Right lobe of liver (tissue), 6 donors: Measurements from ENCODE around the gene DLG2. TPM values are rescaled to one million over a fixed set of nuclear protein-coding genes. Genes with fewer than 3 reads are reported as not detected.

Experiments
- ATAC-seq, 4 donors: fragments of 200-7000 bp; cut with Tn5 transposase; one replicate each; pipeline ENCODE4 v1.9.1; 2020; ENCODE audit warnings: mild to moderate bottlenecking in 4 of 4, moderate library complexity in 4 of 4
- DNase-seq, 3 donors: peaks; one replicate each; pipeline ENCODE4 v3.0.0-alpha.2; 2020
- H3K27ac ChIP-seq, 3 donors: fragments of 200-600 bp; one replicate each; pipeline ENCODE4 v1.8.0; 2022
- H3K27me3 ChIP-seq, 2 donors: fragments of 200-600 bp; one replicate each; pipeline ENCODE4 v1.8.0; 2022
- H3K36me3 ChIP-seq, 4 donors: fragments of 200-600 bp; sonication (generic) in 1 of 4; one replicate each; pipeline versions ENCODE4 v1.5.1 to v1.8.0; 2017 to 2022; ENCODE audit warnings: control low read depth in 1 of 4
- H3K4me1 ChIP-seq, 4 donors: fragments of 200-600 bp; sonication (generic) in 1 of 4; one replicate each; pipeline versions ENCODE4 v1.5.1 to v1.8.0; 2017 to 2022; ENCODE audit warnings: control low read depth in 1 of 4
- H3K4me3 ChIP-seq, 3 donors: fragments of 200-600 bp; one replicate each; pipeline ENCODE4 v1.8.0; 2022
- H3K9me3 ChIP-seq, 4 donors: fragments of 200-600 bp; sonication (generic) in 1 of 4; one replicate each; pipeline versions ENCODE4 v1.5.1 to v1.8.0; 2017 to 2022; ENCODE audit warnings: control low read depth in 1 of 4
- CTCF ChIP-seq, 4 donors: fragments of 200-600 bp in 3 of 4; fragments of 450-650 bp in 1 of 4; IDR thresholded peaks; one replicate each; pipeline versions ENCODE4 v1.5.1 to v1.8.0; 2016 to 2022; ENCODE audit warnings: antibody characterized with exemption in 4 of 4, mild to moderate bottlenecking in 2 of 4
- POLR2A ChIP-seq: fragments of 450-650 bp; IDR thresholded peaks from one replicate; pipeline ENCODE4 v1.6.1; 2017; ENCODE audit warnings: antibody characterized with exemption, mild to moderate bottlenecking
- WGBS: methylation state at CpG from one replicate; pipeline ENCODE4 v1.1.6; 2018; ENCODE audit warnings: low coverage, low lambda C conversion rate; ENCODE audit not compliant: insufficient coverage; ENCODE audit errors: missing lambda C conversion rate; 5-methylcytosine and 5-hydroxymethylcytosine counted together
- intact Hi-C, 2 donors: fragments of 100-400 bp; cut with DNase I; formaldehyde crosslinking; loops; one replicate each; pipeline versions ENCODE4 v1.11.2 to v1.14.1; 2022
- total RNA-seq, 6 experiments: library from RNA; depleted of rRNA in 2 of 6; stranded (reverse); fragments of >200 nt in 2 of 6; fragmentation: NEBNext Ultra II Directional in 3 of 6; extraction: Animal tissue kit (Norgen Biotek cat#: 25700) in 3 of 6; gene quantifications; one replicate each; pipeline versions ENCODE4 v1.1.0 to v1.2.4, GENCODE V29; 2016 to 2023
- donor health status: DM: no; HTN: yes; CAD: no.
- donor health status: DM: no; HTN: no; CAD: no.
- donor health status: DM: no; HTN: no; CAD: no.
- donor health status: DM: no; HTN: yes; CAD: no.
- donor health status: DM: no; HTN: yes; CAD: no.

DLG2 gene
- total RNA-seq, 6 experiments from 2014 or later, result 1.2 to 6.4 (median 2.5) TPM

GRCh38 chr11:85076535-85077330 is 550.4 kb downstream of the DLG2 start:
- no peaks in the 10 kb centered on the region for H3K27me3 ChIP-seq
- H3K4me1 ChIP-seq, result no peaks in the 10 kb centered on the region
- 50% methylated on average over 3 of the region's 3 CpGs for WGBS
- H3K36me3 ChIP-seq, result no peaks in the 10 kb centered on the region
- H3K27ac ChIP-seq, result no peak overlapping the region
- intact Hi-C loops, result no loop called here
- no peaks in the 10 kb centered on the region for H3K9me3 ChIP-seq
- no peak for TF ChIP-seq POLR2A
- TF ChIP-seq CTCF (IDR thresholded peaks at IDR 0.05), result no peak
- DNase-seq (no peak), ATAC-seq (no peak)
- H3K4me3 ChIP-seq, result no peak overlapping the region

- no peak for DNase-seq
- no peak for ATAC-seq
- 75% methylated on average over 1 of the region's 1 CpG for WGBS
- H3K36me3 ChIP-seq, result no peaks in the 10 kb centered on the region
- no peak overlapping the region for H3K27ac ChIP-seq
- no peaks in the 10 kb centered on the region for H3K4me1 ChIP-seq
- no peaks in the 10 kb centered on the region for H3K9me3 ChIP-seq
- intact Hi-C loops, result no loop called here
- H3K27me3 ChIP-seq, result no peaks in the 10 kb centered on the region
- TF ChIP-seq CTCF (IDR thresholded peaks at IDR 0.05) (no peak), POLR2A (no peak)
- H3K4me3 ChIP-seq, result no peak overlapping the region
Measured at GRCh38 chr11:85062659-85063058, 564.5 kb downstream of the DLG2 start.

GRCh38 chr11:85052636-85053035 is 574.5 kb downstream of the DLG2 start:
- Histone ChIP-seq H3K27ac (no peak overlapping the region), H3K9me3 (no peaks in the 10 kb centered on the region), H3K4me3 (no peak overlapping the region), H3K4me1 (no peaks in the 10 kb centered on the region), H3K27me3 (no peaks in the 10 kb centered on the region), H3K36me3 (no peaks in the 10 kb centered on the region)
- DNase-seq, result no peak
- TF ChIP-seq POLR2A (no peak), CTCF (IDR thresholded peaks at IDR 0.05) (no peak)
- WGBS, result 84% methylated on average over 3 of the region's 3 CpGs
- ATAC-seq, result no peak
- intact Hi-C loops, result no loop called here

- no peak for ATAC-seq
- no peaks in the 10 kb centered on the region for H3K9me3 ChIP-seq
Measured at GRCh38 chr11:85048801-85049200, 578.3 kb downstream of the DLG2 start.

More at GRCh38 chr11:85048801-85049200, 578.3 kb downstream of the DLG2 start:
- no peak for DNase-seq
- H3K4me3 ChIP-seq, result no peak overlapping the region
- no peak overlapping the region for H3K27ac ChIP-seq
- TF ChIP-seq POLR2A, result no peak
- no peak for TF ChIP-seq CTCF (IDR thresholded peaks at IDR 0.05)
- no peaks in the 10 kb centered on the region for H3K4me1 ChIP-seq
- no peaks in the 10 kb centered on the region for H3K36me3 ChIP-seq
- intact Hi-C loops, result no loop called here
- H3K27me3 ChIP-seq, result no peaks in the 10 kb centered on the region
- 72% methylated on average over 3 of the region's 3 CpGs for WGBS
